Left lung (tissue), 10 donors: ENCODE measurements around the gene CD83. TPM values are rescaled to one million over a fixed set of nuclear protein-coding genes. Genes with fewer than 3 reads are reported as not detected.

Experiments used
- ATAC-seq: fragments of 200-7000 bp; cut with Tn5 transposase; one replicate; pipeline ENCODE4 v1.9.1; 2020; ENCODE audit warnings: moderate library complexity
- DNase-seq, 4 donors: peaks; one replicate each; pipeline ENCODE4 v3.0.0-alpha.2; 2013 to 2020
- H3K27ac ChIP-seq, 2 donors: fragments of 200-600 bp; sonication (generic) in 1 of 2; one replicate each; pipeline versions ENCODE4 v1.5.0 to v1.8.0; 2020 to 2021
- H3K27me3 ChIP-seq, 2 donors: fragments of 200-600 bp; sonication (generic) in 1 of 2; one replicate each; pipeline versions ENCODE4 v1.5.0 to v1.8.0; 2020 to 2021
- H3K36me3 ChIP-seq, 2 donors: fragments of 200-600 bp; sonication (generic) in 1 of 2; one replicate each; pipeline versions ENCODE4 v1.5.0 to v1.8.0; 2020 to 2021
- H3K4me1 ChIP-seq, 2 donors: fragments of 200-600 bp; one replicate each; pipeline ENCODE4 v1.8.0; 2021
- H3K4me3 ChIP-seq, 2 donors: fragments of 200-600 bp; sonication (generic) in 1 of 2; one replicate each; pipeline versions ENCODE4 v1.5.0 to v1.8.0; 2020 to 2021; ENCODE audit warnings: mild to moderate bottlenecking in 1 of 2
- H3K9me3 ChIP-seq, 2 donors: fragments of 200-600 bp; sonication (generic) in 1 of 2; one replicate each; pipeline versions ENCODE4 v1.5.0 to v1.8.0; 2020 to 2021
- intact Hi-C, 2 donors: fragments of 100-400 bp; cut with DNase I; formaldehyde crosslinking; loops; one replicate each; pipeline versions ENCODE4 v1.11.2 to v1.14.2; 2022
- polyA plus RNA-seq, 6 donors: library from polyadenylated mRNA; unstranded; fragments of 120-200 nt; gene quantifications; one replicate each; pipeline ENCODE4 v1.2.1, GENCODE V29; 2013; ENCODE audit not compliant: insufficient read length in 6 of 6
- total RNA-seq, 2 donors: library from RNA; stranded (reverse); fragmentation: NEBNext Ultra II Directional; extraction: Animal tissue kit (Norgen Biotek cat#: 25700); gene quantifications; one replicate each; pipeline ENCODE4 v1.2.1, GENCODE V29; 2021
- TF ChIP-seq, protein P1 (sequence below), 2 donors: fragments of 200-600 bp; sonication (generic) in 1 of 2; IDR thresholded peaks; one replicate each; pipeline versions ENCODE4 v1.5.0 to v1.8.0; 2021; ENCODE audit warnings: antibody characterized with exemption in 2 of 2
- donor health status: DM: no; HTN: yes; CAD: no.
- donor health status: DM: no; HTN: no; CAD: no.

CD83 gene
- total and polyA plus RNA-seq, 8 donors: 13.9 to 22.1 (median 17.8) TPM

DNA sequence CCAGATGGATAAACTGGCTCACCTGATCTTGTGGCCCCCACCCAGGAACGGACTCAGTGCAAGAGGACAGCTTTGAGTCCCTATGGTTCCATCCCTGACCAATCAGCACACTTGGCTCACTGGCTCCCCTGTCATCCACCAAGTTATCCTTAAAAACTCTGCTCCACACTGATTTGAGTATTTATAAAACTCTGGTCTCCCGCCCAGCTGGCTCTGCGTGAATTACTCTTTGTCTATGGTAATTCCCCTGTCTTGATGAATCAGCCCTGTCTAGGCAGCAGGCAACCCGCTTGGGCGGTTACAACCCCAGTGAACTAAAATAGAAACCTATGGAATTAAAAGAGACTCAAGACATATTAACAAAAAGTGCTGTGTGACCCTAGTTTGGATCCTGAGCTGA lies 38.1 kb upstream of the CD83 start:
- Histone ChIP-seq H3K27me3 (no peaks in the 10 kb centered on the region), H3K36me3 (no peaks in the 10 kb centered on the region), H3K27ac (no peak overlapping the region), H3K4me1 (peaks cover 0 to 13% of the 10 kb centered on the region in 2 donors), H3K4me3 (no peak overlapping the region), H3K9me3 (no peaks in the 10 kb centered on the region)
- TF ChIP-seq, protein P1, sequence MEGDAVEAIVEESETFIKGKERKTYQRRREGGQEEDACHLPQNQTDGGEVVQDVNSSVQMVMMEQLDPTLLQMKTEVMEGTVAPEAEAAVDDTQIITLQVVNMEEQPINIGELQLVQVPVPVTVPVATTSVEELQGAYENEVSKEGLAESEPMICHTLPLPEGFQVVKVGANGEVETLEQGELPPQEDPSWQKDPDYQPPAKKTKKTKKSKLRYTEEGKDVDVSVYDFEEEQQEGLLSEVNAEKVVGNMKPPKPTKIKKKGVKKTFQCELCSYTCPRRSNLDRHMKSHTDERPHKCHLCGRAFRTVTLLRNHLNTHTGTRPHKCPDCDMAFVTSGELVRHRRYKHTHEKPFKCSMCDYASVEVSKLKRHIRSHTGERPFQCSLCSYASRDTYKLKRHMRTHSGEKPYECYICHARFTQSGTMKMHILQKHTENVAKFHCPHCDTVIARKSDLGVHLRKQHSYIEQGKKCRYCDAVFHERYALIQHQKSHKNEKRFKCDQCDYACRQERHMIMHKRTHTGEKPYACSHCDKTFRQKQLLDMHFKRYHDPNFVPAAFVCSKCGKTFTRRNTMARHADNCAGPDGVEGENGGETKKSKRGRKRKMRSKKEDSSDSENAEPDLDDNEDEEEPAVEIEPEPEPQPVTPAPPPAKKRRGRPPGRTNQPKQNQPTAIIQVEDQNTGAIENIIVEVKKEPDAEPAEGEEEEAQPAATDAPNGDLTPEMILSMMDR (IDR thresholded peaks at IDR 0.05): no peak
- DNase-seq: no peak
- peak; percentile 35 for ATAC-seq
- intact Hi-C loops: no loop called here

DNA sequence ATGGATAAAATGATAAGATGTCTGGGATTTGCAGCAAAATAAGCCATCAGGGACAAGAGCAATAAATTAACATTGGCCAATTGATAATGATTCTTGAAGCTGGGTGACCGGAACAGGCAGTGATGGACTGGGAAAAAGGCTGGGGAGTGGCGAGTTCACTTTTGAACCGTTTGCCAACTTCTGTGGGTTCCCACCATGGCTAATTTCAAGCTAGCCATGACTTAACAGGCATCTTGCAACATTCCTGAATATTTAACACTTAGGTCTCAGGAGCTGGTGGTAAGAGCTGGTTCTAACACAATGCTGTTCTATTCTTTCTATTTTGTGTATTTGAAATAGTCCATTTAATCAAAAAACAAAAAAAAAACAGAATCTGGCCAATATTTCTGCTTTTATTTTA lies 37.6 kb upstream of the CD83 start:
- Histone ChIP-seq H3K36me3 (no peaks in the 10 kb centered on the region), H3K9me3 (no peaks in the 10 kb centered on the region), H3K4me1 (peaks cover 0 to 11% of the 10 kb centered on the region in 2 donors), H3K27ac (no peak overlapping the region), H3K27me3 (no peaks in the 10 kb centered on the region), H3K4me3 (no peak overlapping the region)
- DNase-seq (no peak), ATAC-seq (no peak)
- intact Hi-C loops: no loop called here
- TF ChIP-seq, protein P1 (IDR thresholded peaks at IDR 0.05): no peak

DNA sequence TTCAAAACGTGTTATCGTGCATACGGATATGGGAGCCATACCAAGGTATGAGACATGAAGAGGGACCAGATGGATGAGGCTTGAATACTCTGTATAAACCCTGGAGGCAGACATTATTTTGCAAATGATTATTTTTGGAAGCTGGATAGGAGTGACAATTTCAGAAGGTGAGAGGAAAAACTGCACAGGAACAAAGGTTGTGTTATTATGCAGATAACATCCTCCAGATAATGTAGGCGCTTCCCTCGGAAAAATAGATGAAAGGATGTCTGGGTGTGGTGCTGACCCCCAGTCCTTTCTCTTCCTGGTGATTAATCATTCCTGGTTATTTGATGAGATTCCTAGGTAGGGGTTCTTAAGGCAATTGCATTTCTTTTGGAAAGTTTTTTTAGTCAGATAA lies 36.4 kb upstream of the CD83 start:
- Histone ChIP-seq H3K9me3 (no peaks in the 10 kb centered on the region), H3K36me3 (no peaks in the 10 kb centered on the region), H3K4me3 (no peak overlapping the region), H3K27me3 (no peaks in the 10 kb centered on the region), H3K4me1 (no peaks in the 10 kb centered on the region), H3K27ac (no peak overlapping the region)
- TF ChIP-seq, protein P1 (IDR thresholded peaks at IDR 0.05): no peak
- ATAC-seq (no peak), DNase-seq (no peak)
- intact Hi-C loops: no loop called here

DNA sequence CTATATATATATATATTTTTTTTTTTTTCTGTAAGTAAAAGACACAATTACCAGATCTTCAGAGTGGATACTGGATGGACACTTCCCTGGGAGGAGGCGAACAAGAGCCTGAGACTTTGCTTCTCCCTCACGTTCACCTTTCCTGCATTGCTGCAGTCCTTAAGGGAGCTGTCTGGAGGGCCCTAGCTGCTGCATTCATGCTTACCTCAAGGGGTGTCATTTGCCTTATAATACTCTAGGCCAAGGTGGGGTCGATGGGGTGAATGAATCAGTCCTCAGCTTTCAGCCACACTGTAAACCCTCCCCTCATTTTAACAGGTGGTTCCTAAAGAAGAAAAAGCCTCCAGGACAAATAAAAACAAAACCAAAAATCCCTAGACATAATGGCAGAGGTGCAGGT lies 34.8 kb upstream of the CD83 start:
- Histone ChIP-seq H3K9me3 (no peaks in the 10 kb centered on the region), H3K27ac (no peak overlapping the region), H3K4me3 (no peak overlapping the region), H3K4me1 (no peaks in the 10 kb centered on the region), H3K36me3 (no peaks in the 10 kb centered on the region), H3K27me3 (no peaks in the 10 kb centered on the region)
- ATAC-seq (no peak), DNase-seq (no peak)
- TF ChIP-seq, protein P1 (IDR thresholded peaks at IDR 0.05): no peak
- intact Hi-C loops: no loop called here

DNA sequence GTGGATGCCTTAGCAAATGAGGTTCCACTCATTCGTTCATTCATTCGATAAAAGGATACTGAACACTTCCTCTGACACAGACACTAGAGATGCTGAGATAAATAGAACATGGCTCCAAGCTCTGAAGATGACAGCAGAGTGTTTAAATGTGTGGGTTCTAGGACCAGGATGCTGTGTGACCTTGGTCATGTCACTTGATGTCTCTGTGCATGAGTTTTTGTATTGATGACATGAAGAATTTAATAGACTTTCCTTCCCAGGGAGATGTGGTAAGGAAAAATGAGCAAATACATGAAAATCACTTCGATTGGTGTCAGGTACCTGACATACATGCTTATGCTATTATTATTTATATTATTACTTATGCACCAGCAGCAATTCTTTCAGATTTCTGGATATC lies 34.3 kb upstream of the CD83 start:
- Histone ChIP-seq H3K27ac (no peak overlapping the region), H3K27me3 (no peaks in the 10 kb centered on the region), H3K4me3 (no peak overlapping the region), H3K9me3 (no peaks in the 10 kb centered on the region), H3K4me1 (no peaks in the 10 kb centered on the region), H3K36me3 (no peaks in the 10 kb centered on the region)
- DNase-seq (no peak), ATAC-seq (no peak)
- intact Hi-C loops: no loop called here
- TF ChIP-seq, protein P1 (IDR thresholded peaks at IDR 0.05): no peak
